Gastrocnemius medialis (tissue), 4 donors: ENCODE data around the gene SPACDR. TPM values are rescaled to one million over a fixed set of nuclear protein-coding genes. Genes with fewer than 3 reads are reported as not detected.

Experiments
- ATAC-seq, 2 donors: fragments of 150-250 bp; one replicate each; pipeline ENCODE4 v1.9.1; 2016
- DNase-seq, 2 donors: peaks; one replicate each; pipeline ENCODE4 v3.0.0-alpha.2; 2019
- H3K27ac ChIP-seq, 4 donors: fragments of 200-600 bp; sonication (generic); 1 replicate in 1 of 4; 2 replicates in 3 of 4; pipeline ENCODE4 v1.5.1; 2016 to 2018; ENCODE audit warnings: mild to moderate bottlenecking in 2 of 4, moderate library complexity in 1 of 4
- H3K27me3 ChIP-seq, 3 donors: fragments of 200-600 bp; sonication (generic) in 2 of 3; 1 replicate in 1 of 3; 2 replicates in 2 of 3; pipeline versions ENCODE4 v1.5.1 to v1.6.0; 2016 to 2019; ENCODE audit warnings: mild to moderate bottlenecking in 1 of 3, moderate library complexity in 1 of 3
- H3K36me3 ChIP-seq, 2 donors: fragments of 200-600 bp; sonication (generic) in 1 of 2; one replicate each; pipeline ENCODE4 v1.5.1; 2017 to 2018
- H3K4me1 ChIP-seq, 2 donors: fragments of 200-600 bp; sonication (generic) in 1 of 2; one replicate each; pipeline ENCODE4 v1.5.1; 2016 to 2017; ENCODE audit warnings: mild to moderate bottlenecking in 2 of 2
- H3K4me3 ChIP-seq, 4 donors: fragments of 200-600 bp; sonication (generic) in 3 of 4; 1 replicate in 1 of 4; 2 replicates in 3 of 4; pipeline ENCODE4 v1.5.1; 2016 to 2019; ENCODE audit warnings: mild to moderate bottlenecking in 2 of 4
- H3K9me3 ChIP-seq, 3 donors: fragments of 200-600 bp; sonication (generic) in 2 of 3; 1 replicate in 1 of 3; 2 replicates in 2 of 3; pipeline ENCODE4 v1.5.1; 2016 to 2019
- CTCF ChIP-seq, 5 experiments: fragments of 450-650 bp in 3 of 5; fragments of 200-600 bp in 2 of 5; sonication (generic) in 2 of 5; IDR thresholded peaks in 4 of 5; conservative IDR thresholded peaks in 1 of 5; 1 replicate in 4 of 5; 2 replicates in 1 of 5; pipeline ENCODE4 v1.5.1; 2016 to 2019; ENCODE audit warnings: antibody characterized with exemption in 5 of 5, mild to moderate bottlenecking in 3 of 5, moderate library complexity in 3 of 5
- POLR2A ChIP-seq, 2 donors: fragments of 450-650 bp; IDR thresholded peaks; one replicate each; pipeline ENCODE4 v1.6.1; 2017; ENCODE audit warnings: antibody characterized with exemption in 2 of 2, mild to moderate bottlenecking in 2 of 2, moderate library complexity in 2 of 2
- in situ Hi-C, 4 donors: fragments of 200-750 bp; cut with MboI; loops; one replicate each; pipeline versions ENCODE4 v1.15.0 to v1.8.0; 2017; ENCODE audit warnings: low sequenced_read_pairs in 4 of 4
- intact Hi-C: fragments of 100-400 bp; cut with DNase I; formaldehyde crosslinking; loops from one replicate; pipeline ENCODE4 v1.15.1; 2023; ENCODE audit warnings: low total_unique reads
- total RNA-seq, 4 donors: library from RNA; depleted of rRNA; stranded (reverse); fragments of >200 nt; gene quantifications; one replicate each; pipeline versions ENCODE4 v1.1.0 to v1.2.3, GENCODE V29; 2016

Gene SPACDR
- total RNA-seq, 4 donors from 2014 or later = 0.29 TPM; not detected in 3

- Histone ChIP-seq H3K27me3 (no peaks in the 10 kb centered on the region), H3K9me3 (no peaks in the 10 kb centered on the region), H3K27ac (peak overlapping the region; percentile 28 to 99 (median 71)), H3K4me3 (peak overlapping the region in 2 of 4 donors; percentile 87 to 88), H3K4me1 (peaks cover 36 to 41% of the 10 kb centered on the region in 2 donors), H3K36me3 (peaks cover 0 to 22% of the 10 kb centered on the region in 2 donors)
- no peak for TF ChIP-seq POLR2A (IDR thresholded peaks at IDR 0.05)
- TF ChIP-seq CTCF (IDR thresholded peaks at IDR 0.05 in 4 of 5, conservative IDR thresholded peaks at IDR 0.05 in 1 of 5) = no peak
- no peak for ATAC-seq
- no peak for DNase-seq
- intact Hi-C loops = no loop called here
- in situ Hi-C loops = loop anchor here in 1 of 4 donors (25.0 kb wide), 1 partner anchor 431 kb away; the partner anchor contains the start of genes SLC12A9 and TRIP6
Measured at GRCh38 chr7:100431286-100431735, 32.7 kb downstream of the SPACDR start.

- DNase-seq = no peak
- in situ Hi-C loops = loop anchor here in 1 of 4 donors (25.0 kb wide), 1 partner anchor 432 kb away; the partner anchor contains the start of genes SLC12A9 and TRIP6
- intact Hi-C loops = no loop called here
Measured at GRCh38 chr7:100430493-100431285, 33.4 kb downstream of the SPACDR start.

GRCh38 chr7:100429637-100430492 lies 34.2 kb downstream of the SPACDR start, which contains the start of gene MEPCE:
Gene MEPCE (plus strand): TSS chr7:100429831. CDS start chr7:100430019, 188 bp downstream.
- no peaks in the 10 kb centered on the region for H3K9me3 ChIP-seq
- peak; percentile 56 to 58 for ATAC-seq
- DNase-seq = peak; percentile 91 to 95
- intact Hi-C loops (loop anchor here (2.0 to 10.0 kb wide), 4 partner anchors 93 to 875 kb away; partner anchors contain the start of genes AGFG2, AP4M1, FAM200A and MCM7), in situ Hi-C loops (loop anchor here in 1 of 4 donors (25.0 kb wide), 1 partner anchor 432 kb away; the partner anchor contains the start of genes SLC12A9 and TRIP6)
- H3K27ac ChIP-seq = peak within 1 kb of the TSS; percentile 90 to 99 (median 98)
- peaks cover 0 to 22% of the 10 kb centered on the region in 2 donors for H3K36me3 ChIP-seq
- no peaks in the 10 kb centered on the region for H3K27me3 ChIP-seq
- peak within 1 kb of the TSS; percentile 74 to 88 (median 83) for H3K4me3 ChIP-seq
- peak; percentile 14 to 65 for TF ChIP-seq POLR2A (IDR thresholded peaks at IDR 0.05)
- TF ChIP-seq CTCF (IDR thresholded peaks at IDR 0.05 in 4 of 5, conservative IDR thresholded peaks at IDR 0.05 in 1 of 5) = no peak
- H3K4me1 ChIP-seq = peaks cover 29 to 34% of the 10 kb centered on the region in 2 donors

More at GRCh38 chr7:100430493-100431285, 33.4 kb downstream of the SPACDR start:
- peaks cover 0 to 22% of the 10 kb centered on the region in 2 donors for H3K36me3 ChIP-seq
- peak overlapping the region; percentile 74 to 88 (median 83) for H3K4me3 ChIP-seq
- no peaks in the 10 kb centered on the region for H3K27me3 ChIP-seq
- H3K9me3 ChIP-seq = no peaks in the 10 kb centered on the region
- peak overlapping the region; percentile 90 to 99 (median 98) for H3K27ac ChIP-seq
- TF ChIP-seq CTCF (IDR thresholded peaks at IDR 0.05 in 4 of 5, conservative IDR thresholded peaks at IDR 0.05 in 1 of 5) (no peak), POLR2A (IDR thresholded peaks at IDR 0.05) (no peak)
- ATAC-seq = no peak
- H3K4me1 ChIP-seq = peaks cover 36 to 41% of the 10 kb centered on the region in 2 donors

GRCh38 chr7:100428967-100429636 lies 35.0 kb downstream of the SPACDR start:
- in situ Hi-C loops (loop anchor here in 1 of 4 donors (25.0 kb wide), 1 partner anchor 433 kb away; the partner anchor contains the start of genes SLC12A9 and TRIP6), intact Hi-C loops (loop anchor here (2.0 to 10.0 kb wide), 4 partner anchors 92 to 874 kb away; partner anchors contain the start of genes AGFG2, AP4M1, FAM200A and MCM7)
- H3K4me3 ChIP-seq = peak overlapping the region; percentile 74 to 88 (median 83)
- TF ChIP-seq CTCF (IDR thresholded peaks at IDR 0.05 in 4 of 5, conservative IDR thresholded peaks at IDR 0.05 in 1 of 5) (peak in 4 of 5 experiments; percentile 18 to 71 (median 50)), POLR2A (IDR thresholded peaks at IDR 0.05) (peak; percentile 82 to 95)
- peaks cover 24 to 29% of the 10 kb centered on the region in 2 donors for H3K4me1 ChIP-seq
- ATAC-seq (peak; percentile 79 to 82), DNase-seq (peak; percentile 100)
- no peaks in the 10 kb centered on the region for H3K9me3 ChIP-seq
- no peaks in the 10 kb centered on the region for H3K27me3 ChIP-seq
- peak overlapping the region; percentile 90 to 99 (median 98) for H3K27ac ChIP-seq
- H3K36me3 ChIP-seq = peaks cover 0 to 17% of the 10 kb centered on the region in 2 donors
